ENCODE results near the gene GNAL. TPM values are rescaled to one million over a fixed set of nuclear protein-coding genes. Genes with fewer than 3 reads are reported as not detected.

GNAL gene
- total RNA-seq, 1 experiment from 2014 or later: 24.0 TPM

- H3K14ac ChIP-seq (ENCODE audit: insufficient read depth, low read length): peak overlapping the region; percentile 62; the same call in 1 of the 2 replicates
- no peak overlapping the region for H3K4me2 ChIP-seq (ENCODE audit: insufficient read depth, insufficient read length, low read length)
- Mint-ChIP-seq H3K4me1 (peaks cover 62% of the 10 kb centered on the region in 2 experiments), H3K4me3 (no peak overlapping the region), H3K27me3 (ENCODE audit: low read depth) (no peaks in the 10 kb centered on the region), H3K27ac (peak overlapping the region; percentile 95 to 99 (median 95)), H3K9me3 (no peaks in the 10 kb centered on the region), H3K36me3 (ENCODE audit: insufficient read depth in 1 of 3, low read depth in 3 of 3) (no peaks in the 10 kb centered on the region)
- no peaks in the 10 kb centered on the region for H3K23me2 ChIP-seq (ENCODE audit: insufficient read length, low read depth, low read length, poor library complexity, severe bottlenecking)
- H2BK12ac ChIP-seq (ENCODE audit: insufficient read length, low read depth, low read length): no peak overlapping the region
- H4K91ac ChIP-seq (ENCODE audit: insufficient read length, low read depth, low read length): no peak overlapping the region
- H3K18ac ChIP-seq (ENCODE audit: insufficient read length, low read depth, low read length): peak overlapping the region; percentile 66
- no peak overlapping the region for H3K27ac ChIP-seq (ENCODE audit: insufficient read length, low read depth, low read length)
- H3T11ph ChIP-seq (ENCODE audit: low read length): no peak overlapping the region
- H3K79me1 ChIP-seq (ENCODE audit: insufficient read depth, low read depth, low read length, poor library complexity, severe bottlenecking): no peaks in the 10 kb centered on the region
- H3K4ac ChIP-seq (ENCODE audit: low read depth, low read length): no peak overlapping the region
- H4K8ac ChIP-seq (replicated peaks; ENCODE audit: insufficient read length, low read depth, low read length): no peak overlapping the region
- no peaks in the 10 kb centered on the region for H4K20me1 ChIP-seq (ENCODE audit: control insufficient read depth, insufficient read depth, insufficient read length)
- H4K5ac ChIP-seq (ENCODE audit: insufficient read length, low read depth, low read length): no peak overlapping the region
- H2BK15ac ChIP-seq (ENCODE audit: low read depth, low read length): no peak overlapping the region
- DNase-seq: no peak
- TF ChIP-seq CTCF (conservative IDR thresholded peaks at IDR 0.05): no peak
- peaks cover 5% of the 10 kb centered on the region; the same call in 1 of the 2 replicates for H3K4me1 ChIP-seq (ENCODE audit: insufficient read depth, low read length)
- no peaks in the 10 kb centered on the region for H3K79me2 ChIP-seq (ENCODE audit: insufficient read depth, low read length)
- H2AK5ac ChIP-seq (ENCODE audit: insufficient read length, low read length): no peak overlapping the region
- H3K9ac ChIP-seq (ENCODE audit: extremely low read depth, insufficient read length, low read length): no peak overlapping the region
- no peak overlapping the region for H2BK20ac ChIP-seq (ENCODE audit: low read depth, low read length, poor library complexity, severe bottlenecking)
- H3K9me3 ChIP-seq (ENCODE audit: control insufficient read depth, low read depth, low read length): no peaks in the 10 kb centered on the region
- no peak overlapping the region for H3K23ac ChIP-seq (ENCODE audit: insufficient read length, low read depth, low read length)
- no peak overlapping the region for H2BK120ac ChIP-seq (ENCODE audit: low read depth, low read length, poor library complexity, severe bottlenecking)
- no CpG with 5 or more reads among the region's 3 CpGs for WGBS (ENCODE audit: extremely low coverage, insufficient read length, low lambda C conversion rate)
- no peaks in the 10 kb centered on the region for H3K27me3 ChIP-seq (ENCODE audit: insufficient read depth, low read length)
- no peak overlapping the region for H2BK5ac ChIP-seq (ENCODE audit: insufficient read length, low read length)
- no peak overlapping the region for H2AFZ ChIP-seq (ENCODE audit: low read length)
- no peak overlapping the region for H3K56ac ChIP-seq (ENCODE audit: insufficient read length, low read depth, low read length)
Measured at GRCh38 chr18:11810379-11810778, 121.3 kb downstream of the GNAL start.
